Endodermal cell (in vitro differentiated cells): Measurements from ENCODE around the gene AMBN. TPM values are rescaled to one million over a fixed set of nuclear protein-coding genes. Genes with fewer than 3 reads are reported as not detected.

Experiments
- DNase-seq: peaks from one replicate; pipeline ENCODE4 v3.0.0-alpha.2; 2017
- H3K27ac ChIP-seq: 2 replicates; pipeline ENCODE4 v1.5.1; 2013; ENCODE audit warnings: mild to moderate bottlenecking, low read depth, low read length, moderate library complexity
- H3K27me3 ChIP-seq: 2 replicates; pipeline ENCODE4 v1.6.1; 2013; ENCODE audit warnings: mild to moderate bottlenecking, low read length, moderate library complexity; ENCODE audit not compliant: insufficient read depth, control insufficient read depth, poor library complexity, severe bottlenecking
- H3K36me3 ChIP-seq: 2 replicates; pipeline ENCODE4 v1.7.0; 2013; ENCODE audit warnings: mild to moderate bottlenecking, low read length, moderate library complexity; ENCODE audit not compliant: control insufficient read depth, insufficient read depth
- H3K4me1 ChIP-seq: one replicate; pipeline ENCODE4 v1.7.0; 2013; ENCODE audit warnings: low read length; ENCODE audit not compliant: control insufficient read depth, insufficient read depth
- H3K4me3 ChIP-seq: 2 replicates; pipeline ENCODE4 v1.5.1; 2013; ENCODE audit warnings: mild to moderate bottlenecking, low read length, moderate library complexity
- H3K9ac ChIP-seq: 2 replicates; pipeline ENCODE4 v1.6.1; 2013; ENCODE audit warnings: mild to moderate bottlenecking, low read length, moderate library complexity; ENCODE audit not compliant: poor library complexity, severe bottlenecking; ENCODE audit errors: extremely low read depth
- H3K9me3 ChIP-seq: 2 replicates; pipeline ENCODE4 v1.6.1; 2013; ENCODE audit warnings: mild to moderate bottlenecking, low read length, moderate library complexity; ENCODE audit not compliant: control insufficient read depth
- H3K27ac Mint-ChIP-seq: 2 replicates; pipeline ENCODE4 v1.8.0; 2020; ENCODE audit warnings: mixed read lengths
- H3K27me3 Mint-ChIP-seq: 2 replicates; pipeline ENCODE4 v1.8.0; 2021; ENCODE audit warnings: mild to moderate bottlenecking, mixed read lengths; ENCODE audit not compliant: insufficient read depth
- H3K36me3 Mint-ChIP-seq: 2 replicates; pipeline ENCODE4 v1.8.0; 2020; ENCODE audit warnings: low read depth, mixed read lengths
- H3K4me1 Mint-ChIP-seq: 2 replicates; pipeline ENCODE4 v1.8.0; 2020; ENCODE audit warnings: mixed read lengths
- H3K4me3 Mint-ChIP-seq: 2 replicates; pipeline ENCODE4 v1.8.0; 2020; ENCODE audit warnings: mild to moderate bottlenecking, moderate library complexity, mixed read lengths
- H3K9me3 Mint-ChIP-seq: 2 replicates; pipeline ENCODE4 v1.8.0; 2020; ENCODE audit warnings: mild to moderate bottlenecking, mixed read lengths
- WGBS, 2 experiments: methylation state at CpG; one replicate each; pipeline versions ENCODE4 v1.1.5 to v1.1.7; 2013; ENCODE audit warnings: missing lambda C conversion rate in 2 of 2, mixed read lengths in 1 of 2; ENCODE audit not compliant: insufficient coverage in 1 of 2, insufficient read length in 1 of 2; 5-methylcytosine and 5-hydroxymethylcytosine counted together
- total RNA-seq, 2 donors: library from RNA; stranded (reverse); fragmentation: NEBNext Ultra II Directional in 1 of 2; extraction: Animal tissue kit (Norgen Biotek cat#: 25700) in 1 of 2; gene quantifications; 2 replicates in 1 of 2; 3 replicates in 1 of 2; pipeline ENCODE4 v1.2.1, GENCODE V29; 2021
- TF ChIP-seq, protein P1 (sequence below): fragments of 200-600 bp; sonication (generic); conservative IDR thresholded peaks from 2 replicates; pipeline ENCODE4 v1.5.0; 2021; ENCODE audit warnings: antibody characterized with exemption, mild to moderate bottlenecking

The AMBN gene
- total RNA-seq, 2 donors from 2014 or later: not detected

GRCh38 chr4:70603856-70604255, 11.8 kb downstream of the AMBN start:
- H3K9ac ChIP-seq: no peak overlapping the region
- TF ChIP-seq, protein P1, sequence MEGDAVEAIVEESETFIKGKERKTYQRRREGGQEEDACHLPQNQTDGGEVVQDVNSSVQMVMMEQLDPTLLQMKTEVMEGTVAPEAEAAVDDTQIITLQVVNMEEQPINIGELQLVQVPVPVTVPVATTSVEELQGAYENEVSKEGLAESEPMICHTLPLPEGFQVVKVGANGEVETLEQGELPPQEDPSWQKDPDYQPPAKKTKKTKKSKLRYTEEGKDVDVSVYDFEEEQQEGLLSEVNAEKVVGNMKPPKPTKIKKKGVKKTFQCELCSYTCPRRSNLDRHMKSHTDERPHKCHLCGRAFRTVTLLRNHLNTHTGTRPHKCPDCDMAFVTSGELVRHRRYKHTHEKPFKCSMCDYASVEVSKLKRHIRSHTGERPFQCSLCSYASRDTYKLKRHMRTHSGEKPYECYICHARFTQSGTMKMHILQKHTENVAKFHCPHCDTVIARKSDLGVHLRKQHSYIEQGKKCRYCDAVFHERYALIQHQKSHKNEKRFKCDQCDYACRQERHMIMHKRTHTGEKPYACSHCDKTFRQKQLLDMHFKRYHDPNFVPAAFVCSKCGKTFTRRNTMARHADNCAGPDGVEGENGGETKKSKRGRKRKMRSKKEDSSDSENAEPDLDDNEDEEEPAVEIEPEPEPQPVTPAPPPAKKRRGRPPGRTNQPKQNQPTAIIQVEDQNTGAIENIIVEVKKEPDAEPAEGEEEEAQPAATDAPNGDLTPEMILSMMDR: no peak
- H3K27ac Mint-ChIP-seq: no peak overlapping the region
- no peaks in the 10 kb centered on the region for H3K36me3 ChIP-seq
- WGBS, 2 experiments: 57 to 100% methylated on average over 1 to 3 of the region's 3 CpGs
- H3K4me3 Mint-ChIP-seq: no peak overlapping the region
- H3K4me1 ChIP-seq: no peaks in the 10 kb centered on the region
- DNase-seq: no peak
- H3K27ac ChIP-seq: no peak overlapping the region
- no peak overlapping the region for H3K4me3 ChIP-seq
- no peaks in the 10 kb centered on the region for H3K27me3 Mint-ChIP-seq
- H3K9me3 Mint-ChIP-seq: no peaks in the 10 kb centered on the region
- H3K4me1 Mint-ChIP-seq: peaks cover 17% of the 10 kb centered on the region
- no peaks in the 10 kb centered on the region for H3K27me3 ChIP-seq
- H3K36me3 Mint-ChIP-seq: no peaks in the 10 kb centered on the region
- H3K9me3 ChIP-seq: no peaks in the 10 kb centered on the region

DNA sequence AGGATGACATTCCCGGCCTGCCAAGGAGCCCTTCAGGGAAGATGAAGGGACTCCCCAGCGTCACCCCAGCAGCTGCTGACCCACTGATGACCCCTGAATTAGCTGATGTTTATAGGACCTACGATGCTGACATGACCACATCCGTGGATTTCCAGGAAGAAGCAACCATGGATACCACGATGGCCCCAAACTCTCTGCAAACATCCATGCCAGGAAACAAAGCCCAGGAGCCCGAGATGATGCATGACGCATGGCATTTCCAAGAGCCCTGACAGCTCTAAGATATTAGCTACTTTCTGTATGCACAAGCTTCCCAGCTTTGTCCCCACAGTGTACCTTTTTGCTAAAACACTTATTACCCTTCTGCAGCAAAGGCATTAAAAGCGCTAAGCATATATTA, 14.4 kb downstream of the AMBN start:
- no peak overlapping the region for H3K27ac Mint-ChIP-seq
- Histone ChIP-seq H3K4me1 (no peaks in the 10 kb centered on the region), H3K36me3 (no peaks in the 10 kb centered on the region), H3K27me3 (no peaks in the 10 kb centered on the region), H3K9me3 (no peaks in the 10 kb centered on the region), H3K9ac (no peak overlapping the region), H3K4me3 (no peak overlapping the region), H3K27ac (peak overlapping the region; percentile 15)
- H3K36me3 Mint-ChIP-seq: no peaks in the 10 kb centered on the region
- no peak overlapping the region for H3K4me3 Mint-ChIP-seq
- H3K4me1 Mint-ChIP-seq: peaks cover 15% of the 10 kb centered on the region
- TF ChIP-seq, protein P1: no peak
- 93 to 94% methylated on average over 7 to 8 of the region's 8 CpGs for WGBS, 2 experiments
- DNase-seq: no peak
- H3K27me3 Mint-ChIP-seq: peaks cover 1% of the 10 kb centered on the region
- no peaks in the 10 kb centered on the region for H3K9me3 Mint-ChIP-seq

DNA sequence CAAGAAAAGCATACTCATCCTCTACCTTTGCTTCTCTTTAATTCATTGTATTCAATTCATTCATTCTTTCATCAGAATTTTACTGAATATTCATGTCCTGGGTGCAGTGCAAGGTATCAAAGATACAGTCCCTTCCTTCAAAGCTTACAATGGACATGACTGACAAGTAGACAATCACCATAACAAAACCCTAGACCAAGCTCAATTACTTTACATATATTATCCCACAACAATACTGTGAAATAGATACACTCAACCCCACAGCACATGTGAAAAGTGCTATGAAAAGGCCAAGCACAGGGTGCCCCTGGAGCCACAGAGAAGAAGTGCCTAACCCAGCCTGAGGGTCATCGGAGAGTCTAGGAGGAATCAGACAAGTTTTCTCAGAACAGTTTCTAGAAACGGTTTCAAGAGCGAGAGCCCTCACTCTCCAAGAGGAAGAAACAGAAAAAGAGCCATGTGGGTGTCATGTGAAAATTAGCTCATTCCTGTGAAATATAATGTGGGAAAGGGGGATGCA, 15.3 kb downstream of the AMBN start:
- no peak overlapping the region for H3K4me3 Mint-ChIP-seq

More for the DNA sequence above, 15.3 kb downstream of the AMBN start:
- H3K36me3 Mint-ChIP-seq: no peaks in the 10 kb centered on the region
- no peak for DNase-seq
- H3K27ac ChIP-seq: peak overlapping the region; percentile 22
- H3K4me3 ChIP-seq: no peak overlapping the region
- peaks cover 5% of the 10 kb centered on the region for H3K27me3 Mint-ChIP-seq
- H3K4me1 ChIP-seq: no peaks in the 10 kb centered on the region
- H3K27me3 ChIP-seq: no peaks in the 10 kb centered on the region
- H3K9me3 ChIP-seq: no peaks in the 10 kb centered on the region
- no peaks in the 10 kb centered on the region for H3K9me3 Mint-ChIP-seq
- 90 to 100% methylated on average over 2 to 3 of the region's 3 CpGs for WGBS, 2 experiments
- TF ChIP-seq, protein P1: no peak
- no peak overlapping the region for H3K27ac Mint-ChIP-seq
- H3K36me3 ChIP-seq: no peaks in the 10 kb centered on the region
- H3K4me1 Mint-ChIP-seq: peaks cover 15% of the 10 kb centered on the region
- no peak overlapping the region for H3K9ac ChIP-seq
